Heart left ventricle (tissue), 16 donors: Measurements from ENCODE around the gene NPR2. TPM values are rescaled to one million over a fixed set of nuclear protein-coding genes. Genes with fewer than 3 reads are reported as not detected.

Experiments used
- ATAC-seq, 4 donors: fragments of 200-7000 bp; cut with Tn5 transposase; one replicate each; pipeline ENCODE4 v1.9.1; 2020 to 2022; ENCODE audit warnings: moderate library complexity in 4 of 4, mild to moderate bottlenecking in 3 of 4, moderate number of reproducible peaks in 1 of 4
- DNase-seq, 5 donors: peaks; one replicate each; pipeline ENCODE4 v3.0.0-alpha.2; 2020
- H3K27ac ChIP-seq, 12 donors: fragments of 200-600 bp; sonication (generic) in 4 of 12; one replicate each; pipeline versions ENCODE4 v1.5.0 to v1.8.0; 2016 to 2022; ENCODE audit warnings: mild to moderate bottlenecking in 2 of 12
- H3K27me3 ChIP-seq, 9 donors: fragments of 200-600 bp; sonication (generic) in 2 of 9; one replicate each; pipeline versions ENCODE4 v1.5.1 to v1.8.0; 2016 to 2022; ENCODE audit warnings: mild to moderate bottlenecking in 3 of 9
- H3K36me3 ChIP-seq, 9 donors: fragments of 200-600 bp; sonication (generic) in 2 of 9; one replicate each; pipeline versions ENCODE4 v1.5.0 to v1.8.0; 2018 to 2022; ENCODE audit warnings: mild to moderate bottlenecking in 2 of 9
- H3K4me1 ChIP-seq, 12 donors: fragments of 200-600 bp; sonication (generic) in 4 of 12; one replicate each; pipeline versions ENCODE4 v1.5.0 to v1.8.0; 2016 to 2022; ENCODE audit warnings: mild to moderate bottlenecking in 3 of 12
- H3K4me3 ChIP-seq, 12 donors: fragments of 200-600 bp; sonication (generic) in 4 of 12; one replicate each; pipeline versions ENCODE4 v1.5.0 to v1.8.0; 2017 to 2022; ENCODE audit warnings: mild to moderate bottlenecking in 9 of 12, moderate library complexity in 4 of 12
- H3K9me3 ChIP-seq, 12 donors: fragments of 200-600 bp; sonication (generic) in 4 of 12; one replicate each; pipeline versions ENCODE4 v1.5.0 to v1.8.0; 2016 to 2022; ENCODE audit warnings: mild to moderate bottlenecking in 1 of 12
- CTCF ChIP-seq, 12 donors: fragments of 200-600 bp; sonication (generic) in 4 of 12; IDR thresholded peaks; one replicate each; pipeline versions ENCODE4 v1.5.0 to v1.8.0; 2018 to 2022; ENCODE audit warnings: antibody characterized with exemption in 12 of 12, mild to moderate bottlenecking in 5 of 12
- POLR2A ChIP-seq, 2 donors: fragments of 450-650 bp; IDR thresholded peaks; one replicate each; pipeline ENCODE4 v1.6.1; 2017; ENCODE audit warnings: antibody characterized with exemption in 2 of 2, mild to moderate bottlenecking in 2 of 2, moderate library complexity in 2 of 2
- WGBS, 4 donors: extraction: QIAGEN DNeasy Blood & Tissue Kit in 2 of 4; methylation state at CpG; one replicate each; pipeline versions ENCODE4 v1.1.5 to v1.1.7; 2013 to 2018; 5-methylcytosine and 5-hydroxymethylcytosine counted together
- intact Hi-C, 10 donors: fragments of 100-400 bp; cut with DNase I; formaldehyde crosslinking; loops; one replicate each; pipeline versions ENCODE4 v1.11.1 to v1.14.2; 2022
- polyA plus RNA-seq, 2 donors: library from polyadenylated mRNA; stranded (reverse); fragments of 200-250 nt; gene quantifications; one replicate each; pipeline ENCODE4 v1.2.3, GENCODE V29; 2013
- total RNA-seq, 9 donors: library from RNA; depleted of rRNA in 2 of 9; stranded (reverse); fragments of >200 nt in 2 of 9; fragmentation: NEBNext Ultra II Directional in 3 of 9; extraction: Animal tissue kit (Norgen Biotek cat#: 25700) in 3 of 9; gene quantifications; one replicate each; pipeline versions ENCODE4 v1.1.0 to v1.2.4, GENCODE V29; 2016 to 2023
- donor health status: ischemic (EF 13 %, LVEDD 7.1; RV severe dilation, severe dysfunction).
- donor health status: healthy with polysubstance abuse.
- donor health status: DM: no; HTN: yes; CAD: no.
- donor health status: DM: no; HTN: no; CAD: no.
- donor health status: ischemic (EF 25% LVEDD 6.9; RV normal size, moderate dysfunction).
- donor health status: ischemic (EF 25% LVEDD 5.7; RV mildly dilated, moderate dysfunction).
- donor health status: healthy.
- donor health status: DM: yes; HTN: yes; CAD: no.
- donor health status: ischemic (EF 35%, LVEDD 5.7; RV mildly dilated, moderate dysfunction).
- donor health status: nonischemic (EF 11% LVEDD 7.7; RV severe dilation, severe dysfunction).
- donor health status: DM: yes; HTN: yes; CAD: no.
- donor health status: PGD.
- donor health status: ischemic (EF 29% LVEDD 5.4; RV normal size, mild dysfunction).
- donor health status: nonischemic (EF 23%, LVEDD 6.1; RV moderate dilation, normal function).

The NPR2 gene
- total and polyA plus RNA-seq, 11 donors: 10.2 to 36.4 (median 22.9) TPM

DNA sequence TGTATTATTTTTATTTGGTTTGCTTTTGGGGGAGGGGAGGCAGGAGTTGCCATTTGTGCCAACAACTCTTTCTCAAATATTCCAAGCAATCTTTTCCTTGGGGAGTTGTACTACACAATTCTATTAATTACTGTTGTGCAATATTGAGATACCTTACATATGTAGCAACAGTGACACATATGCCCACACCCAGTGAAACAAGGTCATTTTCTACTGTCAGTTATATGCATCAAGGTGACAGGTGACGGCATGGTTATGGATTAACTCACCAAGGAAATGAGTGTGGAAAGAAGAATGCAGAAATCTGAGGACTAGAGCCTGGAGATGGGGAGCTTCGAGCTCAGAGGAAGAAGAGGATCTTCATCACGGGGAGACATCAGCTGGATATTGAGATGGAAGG, 19.4 kb upstream of the NPR2 start:
- ATAC-seq (peak in 1 of 4 donors; percentile 7), DNase-seq (no peak)
- Histone ChIP-seq H3K27ac (peak overlapping the region in 2 of 12 donors; percentile 60 to 73), H3K27me3 (no peaks in the 10 kb centered on the region), H3K36me3 (no peaks in the 10 kb centered on the region), H3K4me3 (no peak overlapping the region), H3K9me3 (no peaks in the 10 kb centered on the region), H3K4me1 (peaks cover 5 to 29% (median 22%) of the 10 kb centered on the region in 12 donors)
- intact Hi-C loops: no loop called here
- no peak for TF ChIP-seq CTCF (IDR thresholded peaks at IDR 0.05)
- TF ChIP-seq POLR2A (IDR thresholded peaks at IDR 0.05): no peak
- WGBS, 4 donors: 89 to 92% (median 90%) methylated on average over 3 of the region's 3 CpGs

DNA sequence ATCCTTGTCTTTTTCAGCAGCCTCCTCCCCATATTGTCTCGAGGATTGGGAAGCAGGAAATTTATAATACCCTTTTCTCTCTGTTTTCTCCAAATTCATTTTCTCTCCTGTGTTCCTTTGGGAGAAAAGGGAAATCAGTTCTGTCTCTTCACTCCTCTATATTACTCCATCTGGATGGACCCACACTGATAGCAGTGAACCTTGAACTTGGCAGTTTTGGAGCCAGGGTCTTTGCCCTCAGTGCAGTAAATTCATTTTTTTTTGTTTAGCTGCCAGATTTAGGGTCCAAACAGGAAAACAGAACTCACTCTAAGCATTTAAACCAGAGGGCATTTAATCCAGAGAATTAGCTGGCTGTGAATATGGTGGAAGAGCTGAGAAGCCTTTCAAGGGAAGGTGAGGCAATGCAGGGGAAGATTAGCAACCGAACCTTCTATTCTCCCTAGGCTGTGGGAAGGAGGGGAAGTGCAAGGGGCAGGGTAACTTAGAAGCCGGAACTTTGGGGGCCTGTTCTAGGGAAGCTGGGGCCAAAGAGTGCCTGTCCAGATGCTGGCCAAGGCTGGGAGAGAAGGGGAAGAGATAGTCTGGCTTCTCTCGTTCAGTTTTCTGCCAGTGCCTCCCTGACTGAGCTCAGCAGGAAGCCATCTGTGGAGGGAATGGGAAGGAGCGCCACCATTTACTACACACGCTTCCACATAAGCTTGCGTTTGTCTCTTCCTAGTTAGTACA, 16.3 kb upstream of the NPR2 start:
- Histone ChIP-seq H3K36me3 (no peaks in the 10 kb centered on the region), H3K27me3 (no peaks in the 10 kb centered on the region), H3K4me3 (no peak overlapping the region), H3K27ac (peak overlapping the region in 3 of 12 donors; percentile 1 to 25 (median 14)), H3K9me3 (no peaks in the 10 kb centered on the region), H3K4me1 (peaks cover 5 to 29% (median 21%) of the 10 kb centered on the region in 12 donors)
- intact Hi-C loops: no loop called here
- TF ChIP-seq CTCF (IDR thresholded peaks at IDR 0.05): no peak
- TF ChIP-seq POLR2A (IDR thresholded peaks at IDR 0.05): no peak
- peak; percentile 20 to 74 (median 48) for ATAC-seq
- 56 to 62% (median 57%) methylated on average over 7 of the region's 7 CpGs for WGBS, 4 donors
- DNase-seq: peak in 4 of 5 donors; percentile 27 to 48 (median 38)

DNA sequence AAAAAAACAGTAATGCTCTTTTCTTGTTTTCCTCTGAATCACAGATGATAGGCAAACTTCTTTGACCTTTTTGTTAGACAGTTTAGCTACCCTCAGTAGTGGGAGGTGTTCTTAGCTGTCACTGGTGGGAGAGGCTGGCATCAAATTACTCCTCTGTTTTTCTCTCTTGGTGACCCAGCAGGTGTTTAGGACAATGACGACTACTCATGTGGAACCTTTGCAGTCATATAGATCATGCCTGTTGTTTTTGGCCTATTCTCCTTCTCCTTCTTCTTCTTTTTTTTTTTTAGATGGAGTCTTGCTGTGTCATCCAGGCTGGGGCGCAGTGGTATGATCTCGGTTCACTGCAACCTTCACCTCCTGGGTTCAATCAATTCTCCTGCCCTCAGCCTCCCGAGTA, 15.4 kb upstream of the NPR2 start:
- Histone ChIP-seq H3K27ac (peak overlapping the region in 1 of 12 donors; percentile 25), H3K4me1 (peaks cover 0 to 23% (median 14%) of the 10 kb centered on the region in 12 donors), H3K4me3 (no peak overlapping the region), H3K36me3 (no peaks in the 10 kb centered on the region), H3K9me3 (no peaks in the 10 kb centered on the region), H3K27me3 (no peaks in the 10 kb centered on the region)
- TF ChIP-seq POLR2A (IDR thresholded peaks at IDR 0.05): no peak
- no peak for TF ChIP-seq CTCF (IDR thresholded peaks at IDR 0.05)
- DNase-seq (no peak), ATAC-seq (no peak)
- 85 to 89% (median 88%) methylated on average over 4 of the region's 4 CpGs for WGBS, 4 donors
- intact Hi-C loops: no loop called here

DNA sequence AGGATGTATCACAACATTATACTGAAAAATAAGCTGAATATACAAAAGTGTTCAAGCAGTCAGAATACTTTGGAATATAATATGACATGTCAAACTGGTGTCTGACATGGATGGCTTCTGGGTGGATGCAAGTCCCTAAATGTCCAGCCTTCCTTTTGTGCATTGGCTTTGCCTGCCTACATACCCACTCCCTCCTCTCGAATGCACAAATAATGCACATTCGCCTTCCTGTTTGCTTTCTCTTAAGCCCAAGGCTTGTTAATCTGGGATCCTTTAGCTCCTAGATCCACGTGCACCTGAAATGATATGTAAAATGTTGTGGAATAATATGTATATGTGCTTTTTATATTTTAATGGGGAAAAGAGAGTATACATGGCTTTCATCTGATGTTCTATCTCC, 12.9 kb upstream of the NPR2 start:
- ATAC-seq (no peak), DNase-seq (no peak)
- Histone ChIP-seq H3K9me3 (no peaks in the 10 kb centered on the region), H3K27me3 (no peaks in the 10 kb centered on the region), H3K4me1 (peaks cover 0 to 11% (median 2%) of the 10 kb centered on the region in 12 donors), H3K4me3 (no peak overlapping the region), H3K36me3 (no peaks in the 10 kb centered on the region), H3K27ac (no peak overlapping the region)
- WGBS, 4 donors: 88 to 93% (median 90%) methylated on average over 3 of the region's 3 CpGs
- TF ChIP-seq POLR2A (IDR thresholded peaks at IDR 0.05): no peak
- no peak for TF ChIP-seq CTCF (IDR thresholded peaks at IDR 0.05)
- intact Hi-C loops: no loop called here
